TTC549 (cell line): Measurements from ENCODE around the gene STARD6.
"Not testable (repeated sequence)": the region's sequence is repeated elsewhere in the genome, so short reads cannot be mapped to it uniquely, and the experiment has no call there.

Experiments
- FAIRE-seq: peaks from 2 replicates; lab custom pipeline; 2012; peaks lifted over from hg19 to GRCh38; lab: Jason Lieb, UNC

Gene STARD6

GRCh38 chr18:54357660-54358494, at the start of gene STARD6, which contains the start of gene C18orf54:
Gene STARD6, minus strand, starts transcription at chr18:54357858. Its CDS starts 3,285 bp downstream, at chr18:54354573.
Gene C18orf54, plus strand, starts transcription at chr18:54357906. Its CDS starts 2,667 bp downstream, at chr18:54360573.
- no peak for FAIRE-seq

- FAIRE-seq, result no peak
These were observed 47.6 kb upstream of the STARD6 start for GRCh38 chr18:54405290-54405689.

GRCh38 chr18:54396760-54397159, 39.1 kb upstream of the STARD6 start:
- FAIRE-seq, result no peak

GRCh38 chr18:54393648-54394294, 36.1 kb upstream of the STARD6 start:
- FAIRE-seq, result no peak

- peak; percentile 40 for FAIRE-seq
These were observed 34.9 kb upstream of the STARD6 start for GRCh38 chr18:54392543-54393023.

- no peak for FAIRE-seq
These were observed 33.2 kb upstream of the STARD6 start for GRCh38 chr18:54390838-54391237.

- FAIRE-seq, result no peak
These were observed 31.5 kb upstream of the STARD6 start for GRCh38 chr18:54389143-54389505.

GRCh38 chr18:54388203-54389142, 30.8 kb upstream of the STARD6 start:
- no peak for FAIRE-seq

- FAIRE-seq, result no peak
These were observed 30.0 kb upstream of the STARD6 start for GRCh38 chr18:54387631-54388030.

GRCh38 chr18:54386800-54387495, 29.3 kb upstream of the STARD6 start:
- not testable (repeated sequence) for FAIRE-seq

GRCh38 chr18:54386043-54386442, 28.4 kb upstream of the STARD6 start:
- FAIRE-seq, result no peak

- FAIRE-seq, result no peak
These were observed 25.1 kb upstream of the STARD6 start for GRCh38 chr18:54382733-54383252.

GRCh38 chr18:54382076-54382475, 24.4 kb upstream of the STARD6 start:
- FAIRE-seq, result no peak

- FAIRE-seq, result no peak
These were observed 24.0 kb upstream of the STARD6 start for GRCh38 chr18:54381640-54382039.

- no peak for FAIRE-seq
These were observed 20.4 kb upstream of the STARD6 start for GRCh38 chr18:54378057-54378456.

- FAIRE-seq, result no peak
These were observed 2.7 kb upstream of the STARD6 start for GRCh38 chr18:54360406-54360805.

GRCh38 chr18:54359233-54359632, 1.6 kb upstream of the STARD6 start:
- FAIRE-seq, result peak; percentile 66

- no peak for FAIRE-seq
These were observed 910 bp upstream of the STARD6 start for GRCh38 chr18:54358495-54359040.

GRCh38 chr18:54357082-54357659, 487 bp downstream of the STARD6 start:
- FAIRE-seq, result no peak

GRCh38 chr18:54351186-54351585, 6.5 kb downstream of the STARD6 start:
- FAIRE-seq, result no peak

- no peak for FAIRE-seq
These were observed 19.4 kb downstream of the STARD6 start for GRCh38 chr18:54338230-54338629.
